K562 (cell line): ENCODE data around the gene ZNF385D.

Source experiments
- E2F5 ChIP-seq: sonication (generic); formaldehyde crosslinking; IDR thresholded peaks from 2 replicates; pipeline ENCODE4 v1.8.0; 2022; ENCODE audit warnings: mild to moderate bottlenecking, missing genetic modification reagents
- EGR1 ChIP-seq: fragments of 450-650 bp; conservative IDR thresholded peaks from 2 replicates; pipeline ENCODE4 v1.6.1; 2017; ENCODE audit warnings: mild to moderate bottlenecking
- MIER1 ChIP-seq: fragments of 450-650 bp; IDR thresholded peaks from 2 replicates; pipeline ENCODE4 v1.6.1; 2016; ENCODE audit warnings: antibody characterized with exemption, mild to moderate bottlenecking, low read depth
- ZBTB33 ChIP-seq: sonication (generic); formaldehyde crosslinking; IDR thresholded peaks from 2 replicates; pipeline ENCODE4 v1.8.1; 2023; ENCODE audit warnings: mild to moderate bottlenecking, missing genetic modification reagents
- TF ChIP-seq, protein P1 (sequence below), 3 experiments: IDR thresholded peaks in 2 of 3; conservative IDR thresholded peaks in 1 of 3; 2 replicates each; pipeline ENCODE4 v1.5.1; 2011 to 2012; ENCODE audit warnings: low read length in 3 of 3, mild to moderate bottlenecking in 3 of 3, control low read depth in 2 of 3, improper control_type of control experiment in 1 of 3, inconsistent platforms in 1 of 3, low read depth in 1 of 3, mixed read lengths in 1 of 3, moderate library complexity in 1 of 3; ENCODE audit not compliant: insufficient read depth in 2 of 3

- TF ChIP-seq ZBTB33 (no peak), MIER1 (no peak), E2F5 (no peak), EGR1 (no peak)
- TF ChIP-seq, protein P1, sequence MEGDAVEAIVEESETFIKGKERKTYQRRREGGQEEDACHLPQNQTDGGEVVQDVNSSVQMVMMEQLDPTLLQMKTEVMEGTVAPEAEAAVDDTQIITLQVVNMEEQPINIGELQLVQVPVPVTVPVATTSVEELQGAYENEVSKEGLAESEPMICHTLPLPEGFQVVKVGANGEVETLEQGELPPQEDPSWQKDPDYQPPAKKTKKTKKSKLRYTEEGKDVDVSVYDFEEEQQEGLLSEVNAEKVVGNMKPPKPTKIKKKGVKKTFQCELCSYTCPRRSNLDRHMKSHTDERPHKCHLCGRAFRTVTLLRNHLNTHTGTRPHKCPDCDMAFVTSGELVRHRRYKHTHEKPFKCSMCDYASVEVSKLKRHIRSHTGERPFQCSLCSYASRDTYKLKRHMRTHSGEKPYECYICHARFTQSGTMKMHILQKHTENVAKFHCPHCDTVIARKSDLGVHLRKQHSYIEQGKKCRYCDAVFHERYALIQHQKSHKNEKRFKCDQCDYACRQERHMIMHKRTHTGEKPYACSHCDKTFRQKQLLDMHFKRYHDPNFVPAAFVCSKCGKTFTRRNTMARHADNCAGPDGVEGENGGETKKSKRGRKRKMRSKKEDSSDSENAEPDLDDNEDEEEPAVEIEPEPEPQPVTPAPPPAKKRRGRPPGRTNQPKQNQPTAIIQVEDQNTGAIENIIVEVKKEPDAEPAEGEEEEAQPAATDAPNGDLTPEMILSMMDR (IDR thresholded peaks at IDR 0.05 in 2 of 3, conservative IDR thresholded peaks at IDR 0.05 in 1 of 3; ENCODE audit: insufficient read depth in 2 of 3, low read depth in 1 of 3, low read length in 3 of 3): no peak
Observed at GRCh38 chr3:21542656-21543379, 208.2 kb downstream of the ZNF385D start.
